ENCODE results near the gene DNAAF9.
"Not testable (repeated sequence)": the region's sequence is repeated elsewhere in the genome, so short reads cannot be mapped to it uniquely, and the experiment has no call there.

DNA sequence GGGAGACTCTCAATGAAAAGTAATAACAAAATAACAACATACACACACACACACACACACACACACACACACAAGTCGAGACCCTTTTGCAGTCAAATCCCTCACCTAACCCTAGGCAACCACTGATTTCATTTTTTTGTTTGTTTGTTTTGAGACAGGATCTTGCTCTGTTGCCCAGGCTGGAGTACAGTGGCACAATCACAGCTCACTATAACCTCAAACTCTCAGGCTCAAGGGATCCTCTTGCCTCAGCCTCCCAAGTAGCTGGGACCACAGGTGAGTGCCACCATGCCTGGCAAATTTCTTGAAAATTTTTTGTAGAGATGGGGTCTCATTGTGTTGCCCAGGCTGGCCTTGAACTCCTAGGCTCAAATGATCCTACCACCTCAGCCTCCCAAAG is 10.7 kb upstream of the DNAAF9 start:
- not testable (repeated sequence) for TF ChIP-seq CTCF, POLR2A (IDR thresholded peaks at IDR 0.05)

Data from esophagus squamous epithelium (tissue), 4 donors.